ENCODE measurements around the gene SPATS2L.

DNA sequence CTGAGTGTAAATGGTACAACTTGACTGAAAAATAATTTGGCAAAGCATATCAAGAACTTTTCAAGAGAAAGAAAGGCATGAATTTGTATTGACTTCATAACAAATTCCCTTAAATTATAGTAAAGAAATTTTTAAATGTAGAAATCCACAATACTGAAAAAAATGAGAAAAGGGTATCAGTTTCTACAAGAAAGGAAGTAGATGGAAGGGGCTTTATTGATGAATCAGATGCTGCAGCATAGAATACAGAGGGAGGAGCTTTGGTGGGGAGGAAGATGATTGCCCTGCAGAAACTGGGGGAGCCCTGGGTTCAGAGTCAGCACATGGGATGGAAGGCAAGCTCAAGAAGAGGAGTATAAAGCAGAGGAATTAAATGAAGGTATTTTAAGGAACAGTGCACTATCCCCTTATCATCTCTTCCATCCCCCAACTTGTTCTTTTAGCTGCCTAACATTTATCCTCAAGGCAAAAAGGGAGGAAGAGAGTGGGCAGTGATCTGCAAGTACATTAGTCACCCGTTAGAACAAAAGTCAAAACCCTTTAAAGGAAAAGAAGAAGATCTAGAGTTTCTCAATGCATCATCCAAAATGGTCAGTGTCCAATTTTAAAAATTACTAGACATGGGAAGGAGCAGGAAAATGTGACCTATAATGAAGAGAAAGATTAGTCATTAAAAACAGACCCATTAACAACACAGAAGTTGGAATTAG, 125.7 kb downstream of the SPATS2L start:
- TF ChIP-seq, protein P1, sequence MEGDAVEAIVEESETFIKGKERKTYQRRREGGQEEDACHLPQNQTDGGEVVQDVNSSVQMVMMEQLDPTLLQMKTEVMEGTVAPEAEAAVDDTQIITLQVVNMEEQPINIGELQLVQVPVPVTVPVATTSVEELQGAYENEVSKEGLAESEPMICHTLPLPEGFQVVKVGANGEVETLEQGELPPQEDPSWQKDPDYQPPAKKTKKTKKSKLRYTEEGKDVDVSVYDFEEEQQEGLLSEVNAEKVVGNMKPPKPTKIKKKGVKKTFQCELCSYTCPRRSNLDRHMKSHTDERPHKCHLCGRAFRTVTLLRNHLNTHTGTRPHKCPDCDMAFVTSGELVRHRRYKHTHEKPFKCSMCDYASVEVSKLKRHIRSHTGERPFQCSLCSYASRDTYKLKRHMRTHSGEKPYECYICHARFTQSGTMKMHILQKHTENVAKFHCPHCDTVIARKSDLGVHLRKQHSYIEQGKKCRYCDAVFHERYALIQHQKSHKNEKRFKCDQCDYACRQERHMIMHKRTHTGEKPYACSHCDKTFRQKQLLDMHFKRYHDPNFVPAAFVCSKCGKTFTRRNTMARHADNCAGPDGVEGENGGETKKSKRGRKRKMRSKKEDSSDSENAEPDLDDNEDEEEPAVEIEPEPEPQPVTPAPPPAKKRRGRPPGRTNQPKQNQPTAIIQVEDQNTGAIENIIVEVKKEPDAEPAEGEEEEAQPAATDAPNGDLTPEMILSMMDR (conservative IDR thresholded peaks at IDR 0.05 in 1 of 2, IDR thresholded peaks at IDR 0.05 in 1 of 2; ENCODE audit: extremely low read depth in 1 of 2, insufficient read depth in 1 of 2, low read depth in 1 of 2, low read length in 2 of 2) = no peak
- TF ChIP-seq EZH2 (IDR thresholded peaks at IDR 0.05; ENCODE audit: borderline replicate concordance, low read length) = no peak
